Rectal smooth muscle tissue (tissue), 1 donor: ENCODE results near the gene LCE1A.

ENCODE experiments used
- H3K27ac ChIP-seq: one replicate; pipeline ENCODE4 v1.7.0; 2013; ENCODE audit warnings: low read depth, low read length, inconsistent platforms
- H3K27me3 ChIP-seq: one replicate; pipeline ENCODE4 v1.7.0; 2013; ENCODE audit warnings: low read length; ENCODE audit not compliant: control insufficient read depth, insufficient read depth
- H3K36me3 ChIP-seq: one replicate; pipeline ENCODE4 v1.7.0; 2013; ENCODE audit warnings: low read length; ENCODE audit not compliant: control insufficient read depth, insufficient read depth
- H3K4me1 ChIP-seq: one replicate; pipeline ENCODE4 v1.7.0; 2013; ENCODE audit warnings: low read length; ENCODE audit not compliant: control insufficient read depth, insufficient read depth
- H3K4me3 ChIP-seq: one replicate; pipeline ENCODE4 v1.7.0; 2013; ENCODE audit warnings: low read length
- H3K9ac ChIP-seq: one replicate; pipeline ENCODE4 v1.7.0; 2013; ENCODE audit warnings: low read length

The LCE1A gene

DNA sequence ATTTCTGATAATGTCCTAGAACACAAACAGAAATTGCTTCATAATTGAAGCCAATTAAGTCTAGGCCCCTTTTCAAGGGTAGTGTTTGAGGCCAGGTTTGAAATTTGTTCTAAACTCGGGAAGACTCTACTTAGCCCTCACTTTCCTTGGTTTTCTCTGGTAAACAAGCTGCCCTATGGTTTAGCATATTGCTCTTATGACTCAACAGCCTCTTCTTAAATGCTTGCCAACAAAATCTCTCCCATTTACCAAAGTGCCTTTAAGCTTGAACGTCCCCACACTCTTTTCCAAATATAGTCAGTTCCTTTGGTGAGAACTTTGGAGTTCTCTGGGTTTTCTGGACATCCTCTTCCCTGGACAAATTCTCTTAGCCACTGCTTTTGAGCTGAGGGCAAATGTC, 9.6 kb downstream of the LCE1A start:
- no peak overlapping the region for H3K4me3 ChIP-seq
- no peaks in the 10 kb centered on the region for H3K36me3 ChIP-seq
- no peak overlapping the region for H3K27ac ChIP-seq
- no peaks in the 10 kb centered on the region for H3K4me1 ChIP-seq
- no peaks in the 10 kb centered on the region for H3K27me3 ChIP-seq
- no peak overlapping the region for H3K9ac ChIP-seq

- H3K27me3 ChIP-seq: no peaks in the 10 kb centered on the region
- H3K36me3 ChIP-seq: no peaks in the 10 kb centered on the region
- no peaks in the 10 kb centered on the region for H3K4me1 ChIP-seq
- H3K27ac ChIP-seq: no peak within 1 kb of the TSS
- H3K4me3 ChIP-seq: no peak within 1 kb of the TSS
- H3K9ac ChIP-seq: no peak within 1 kb of the TSS
Observed at GRCh38 chr1:152842556-152842955, 15.3 kb downstream of the LCE1A start, which contains the start of gene LCE6A. Gene LCE6A, plus strand, starts transcription at chr1:152842856. Its CDS starts 665 bp downstream, at chr1:152843521.

- no peaks in the 10 kb centered on the region for H3K36me3 ChIP-seq
- H3K4me1 ChIP-seq: no peaks in the 10 kb centered on the region
- H3K27me3 ChIP-seq: no peaks in the 10 kb centered on the region
- no peak overlapping the region for H3K4me3 ChIP-seq
- H3K9ac ChIP-seq: no peak overlapping the region
- H3K27ac ChIP-seq: no peak overlapping the region
Observed at GRCh38 chr1:152855661-152856060, 28.4 kb downstream of the LCE1A start.

DNA sequence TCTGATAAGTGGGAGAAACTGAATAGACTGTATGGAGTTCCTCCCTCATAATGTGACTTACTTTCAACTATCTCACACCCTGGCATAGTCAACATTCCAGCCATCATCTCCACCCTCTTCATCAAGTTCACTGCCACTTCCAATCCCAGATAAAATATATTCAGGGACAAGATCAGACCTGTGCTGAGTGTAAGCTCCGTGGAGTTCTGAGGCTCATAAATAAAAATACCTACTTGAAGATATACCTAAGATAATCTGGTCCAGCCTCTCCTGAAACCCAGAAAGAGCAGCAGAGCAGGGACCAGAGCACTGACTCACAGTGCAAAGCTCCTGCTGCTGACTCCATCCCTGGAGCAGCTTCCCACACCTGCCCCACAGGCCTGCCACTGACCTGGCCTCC, 30.8 kb downstream of the LCE1A start:
- Histone ChIP-seq H3K4me1 (peaks cover 5% of the 10 kb centered on the region), H3K36me3 (no peaks in the 10 kb centered on the region), H3K27me3 (no peaks in the 10 kb centered on the region), H3K27ac (no peak overlapping the region), H3K4me3 (no peak overlapping the region), H3K9ac (no peak overlapping the region)

GRCh38 chr1:152859696-152860095, 32.4 kb downstream of the LCE1A start, which contains the start of gene LCE7A:
Gene LCE7A, plus strand, starts transcription at chr1:152859996. Its CDS starts 702 bp downstream, at chr1:152860698.
- no peak within 1 kb of the TSS for H3K4me3 ChIP-seq
- no peak within 1 kb of the TSS for H3K27ac ChIP-seq
- no peaks in the 10 kb centered on the region for H3K36me3 ChIP-seq
- H3K4me1 ChIP-seq: peaks cover 5% of the 10 kb centered on the region
- H3K9ac ChIP-seq: no peak within 1 kb of the TSS
- no peaks in the 10 kb centered on the region for H3K27me3 ChIP-seq

DNA sequence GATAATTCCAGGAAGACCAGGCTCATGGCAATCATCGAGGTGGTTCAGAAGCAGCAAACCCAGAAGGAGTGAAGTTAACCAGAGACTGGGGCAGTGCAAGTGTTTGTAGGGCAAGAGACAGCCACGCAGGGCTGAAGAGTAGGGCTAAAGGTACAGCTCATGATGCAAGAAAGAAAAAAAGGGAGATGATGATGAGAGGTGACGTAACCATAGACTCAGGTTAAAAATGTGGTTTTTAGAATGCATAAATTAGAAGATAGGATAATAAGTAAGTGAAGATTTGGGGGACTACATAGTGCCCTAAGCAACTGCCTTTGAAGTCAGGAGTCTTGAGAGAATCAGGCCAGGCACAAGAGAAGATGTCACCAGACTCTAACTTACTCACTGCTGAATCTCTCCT, 32.9 kb downstream of the LCE1A start:
- Histone ChIP-seq H3K4me3 (no peak overlapping the region), H3K27me3 (no peaks in the 10 kb centered on the region), H3K36me3 (no peaks in the 10 kb centered on the region), H3K27ac (no peak overlapping the region), H3K9ac (no peak overlapping the region), H3K4me1 (peaks cover 5% of the 10 kb centered on the region)

DNA sequence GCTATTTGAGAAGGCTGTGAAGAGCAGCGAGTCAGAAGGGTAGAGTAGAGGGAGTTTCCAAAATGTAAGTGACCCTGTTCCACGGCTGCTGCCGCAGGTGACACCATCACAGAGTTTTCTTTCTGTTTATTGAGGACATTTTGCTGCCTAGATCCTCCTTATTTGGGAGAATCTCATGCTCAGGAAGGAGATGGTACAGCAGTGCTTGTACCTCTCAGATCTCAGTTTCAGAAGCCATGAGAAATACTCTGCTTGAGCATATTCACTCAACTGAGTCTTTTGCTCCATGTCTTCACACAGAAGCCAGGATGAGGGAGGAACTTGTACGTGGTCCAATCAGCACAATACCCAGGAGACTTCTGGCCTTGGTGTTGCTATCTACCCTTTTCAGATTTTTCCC, 34.1 kb downstream of the LCE1A start:
- Histone ChIP-seq H3K4me1 (peaks cover 5% of the 10 kb centered on the region), H3K27me3 (no peaks in the 10 kb centered on the region), H3K36me3 (no peaks in the 10 kb centered on the region), H3K4me3 (no peak overlapping the region), H3K27ac (no peak overlapping the region), H3K9ac (no peak overlapping the region)

DNA sequence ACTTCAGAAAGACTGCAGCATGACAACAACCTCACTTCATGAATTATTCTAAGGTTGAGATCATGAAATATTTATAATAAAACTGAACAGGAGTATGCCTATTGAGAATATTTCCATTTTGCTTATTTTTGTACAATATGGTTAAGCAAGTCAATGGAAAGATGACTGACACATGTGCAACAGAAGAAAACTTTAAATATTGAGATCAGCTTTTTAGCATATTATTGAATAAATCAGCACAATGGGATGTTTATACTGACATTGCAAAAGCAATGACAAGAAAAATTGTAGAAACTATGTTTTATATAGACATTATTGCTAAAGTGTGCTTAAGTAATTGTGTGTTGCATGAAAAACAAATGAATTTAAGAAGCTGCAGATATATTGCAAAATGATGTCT, 37.2 kb downstream of the LCE1A start:
- no peaks in the 10 kb centered on the region for H3K27me3 ChIP-seq
- no peaks in the 10 kb centered on the region for H3K36me3 ChIP-seq
- no peak overlapping the region for H3K4me3 ChIP-seq
- peaks cover 5% of the 10 kb centered on the region for H3K4me1 ChIP-seq
- no peak overlapping the region for H3K9ac ChIP-seq
- H3K27ac ChIP-seq: no peak overlapping the region

DNA sequence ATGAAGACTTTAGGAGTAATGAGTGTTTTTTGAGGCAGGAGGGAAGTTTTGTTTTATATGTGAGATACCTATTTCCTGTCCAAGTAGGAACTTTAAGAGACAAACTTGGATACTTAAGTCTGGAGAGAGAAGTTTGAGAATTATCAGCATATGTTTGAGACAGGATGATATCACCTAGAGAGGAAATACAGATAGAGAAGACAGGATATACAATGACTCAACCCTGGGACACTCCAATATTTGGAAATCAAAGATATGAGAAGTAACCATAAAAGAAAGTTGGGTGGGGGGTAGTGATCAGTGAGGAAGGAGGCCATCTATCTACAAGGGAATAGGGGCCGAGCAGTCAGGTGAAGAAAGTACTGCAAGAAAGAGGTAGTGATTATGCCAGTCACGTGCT, 39.0 kb downstream of the LCE1A start:
- Histone ChIP-seq H3K36me3 (no peaks in the 10 kb centered on the region), H3K9ac (no peak overlapping the region), H3K27ac (no peak overlapping the region), H3K4me3 (no peak overlapping the region), H3K4me1 (peaks cover 5% of the 10 kb centered on the region), H3K27me3 (no peaks in the 10 kb centered on the region)

GRCh38 chr1:152869808-152870419, 42.6 kb downstream of the LCE1A start:
- Histone ChIP-seq H3K36me3 (no peaks in the 10 kb centered on the region), H3K27ac (no peak overlapping the region), H3K27me3 (no peaks in the 10 kb centered on the region), H3K4me1 (no peaks in the 10 kb centered on the region), H3K9ac (no peak overlapping the region), H3K4me3 (no peak overlapping the region)

GRCh38 chr1:152870831-152871730, 43.8 kb downstream of the LCE1A start:
- Histone ChIP-seq H3K4me1 (no peaks in the 10 kb centered on the region), H3K36me3 (no peaks in the 10 kb centered on the region), H3K9ac (no peak overlapping the region), H3K27me3 (no peaks in the 10 kb centered on the region), H3K4me3 (no peak overlapping the region), H3K27ac (no peak overlapping the region)

DNA sequence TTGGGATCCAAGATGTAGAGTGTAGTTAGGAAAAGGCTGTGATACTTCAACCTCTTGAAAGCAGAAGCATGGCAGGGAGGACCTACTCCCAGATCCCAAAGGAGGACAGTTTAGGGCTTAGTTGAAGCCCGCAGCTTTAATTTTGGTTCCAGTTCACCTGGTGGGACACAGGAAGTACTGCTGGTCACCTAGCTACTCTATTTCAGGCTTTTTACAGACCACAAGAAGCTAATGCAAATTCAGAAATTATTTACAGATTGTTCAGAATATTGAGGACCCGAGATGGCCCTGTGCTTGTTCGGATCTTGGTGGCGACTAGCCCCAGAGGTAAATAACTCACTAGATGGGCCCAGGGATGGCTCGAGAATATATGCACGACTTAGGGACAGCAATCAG, 44.5 kb downstream of the LCE1A start:
- H3K27me3 ChIP-seq: no peaks in the 10 kb centered on the region
- H3K4me1 ChIP-seq: no peaks in the 10 kb centered on the region
- H3K4me3 ChIP-seq: no peak overlapping the region
- H3K36me3 ChIP-seq: no peaks in the 10 kb centered on the region
- no peak overlapping the region for H3K27ac ChIP-seq
- H3K9ac ChIP-seq: no peak overlapping the region

- Histone ChIP-seq H3K36me3 (no peaks in the 10 kb centered on the region), H3K27ac (no peak overlapping the region), H3K27me3 (no peaks in the 10 kb centered on the region), H3K9ac (no peak overlapping the region), H3K4me3 (no peak overlapping the region), H3K4me1 (no peaks in the 10 kb centered on the region)
Observed at GRCh38 chr1:152873495-152873894, 46.2 kb downstream of the LCE1A start.
